ENCODE data around the gene FRMPD1.

The FRMPD1 gene

GRCh38 chr9:37784616-37785483, 134.1 kb downstream of the FRMPD1 start, which contains the start of gene EXOSC3:
EXOSC3 (minus strand) TSS chr9:37785064; CDS start chr9:37785044, 20 bp downstream.
- peak; percentile 82 for DNase-seq

- no peak for DNase-seq
Observed at GRCh38 chr9:37787059-37787458, 136.3 kb downstream of the FRMPD1 start.

DNA sequence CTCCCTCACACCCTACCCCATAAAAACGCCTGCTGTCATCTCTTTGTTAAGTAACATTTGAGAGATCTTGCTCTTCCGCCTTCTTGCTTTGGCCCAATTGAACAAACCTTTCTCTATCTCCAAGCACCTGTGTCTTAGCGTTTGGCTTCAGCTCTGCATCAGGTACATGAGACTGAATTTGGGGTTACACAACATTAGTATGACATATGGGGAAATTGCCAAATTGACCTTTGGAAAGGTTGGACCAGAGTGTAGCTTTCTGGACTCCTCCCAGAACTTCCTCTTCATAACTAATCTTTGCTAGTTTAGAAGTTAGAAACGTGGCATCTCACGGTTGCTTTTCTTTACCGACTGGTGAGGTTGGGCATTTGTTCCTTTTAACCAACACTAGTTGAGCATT, 137.6 kb downstream of the FRMPD1 start:
- DNase-seq, result no peak

DNA sequence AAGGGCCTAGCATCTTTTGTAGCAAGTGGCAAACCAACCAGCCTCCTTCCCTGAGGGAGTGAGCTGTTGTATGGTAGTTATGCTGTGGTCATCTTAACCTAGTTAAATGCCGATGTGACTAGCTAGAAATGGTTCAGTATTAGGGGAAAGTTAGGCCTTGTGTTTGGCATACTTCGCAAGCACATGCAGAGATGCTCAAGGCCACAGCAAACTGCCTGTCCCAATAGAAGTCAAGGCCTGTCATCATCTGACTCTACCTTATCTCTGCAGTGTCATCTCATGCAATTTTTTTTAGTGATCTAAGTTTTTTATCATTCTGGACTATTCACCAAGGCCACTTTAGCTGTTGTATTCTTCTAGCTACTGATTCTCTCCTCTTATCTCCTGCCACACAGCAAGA, 139.3 kb downstream of the FRMPD1 start:
- no peak for DNase-seq

DNA sequence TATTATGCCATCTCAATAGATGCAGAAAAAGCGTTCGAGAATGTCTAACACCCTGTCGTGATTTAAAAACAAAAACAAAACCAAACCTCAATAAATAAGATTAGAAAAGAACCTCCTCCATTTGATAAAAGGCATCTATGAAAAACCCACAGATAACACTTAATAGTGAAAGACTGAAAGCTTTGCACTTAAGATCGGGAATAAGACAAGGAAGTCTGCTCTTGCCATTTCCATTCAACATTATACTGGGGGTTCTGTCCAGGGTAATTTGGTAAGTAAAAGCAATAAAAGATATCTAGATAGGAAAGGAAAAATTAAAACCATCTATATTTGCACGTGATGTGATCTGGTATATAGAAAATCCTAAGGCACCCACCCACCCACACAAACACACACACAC, 141.4 kb downstream of the FRMPD1 start:
- no peak for DNase-seq

DNA sequence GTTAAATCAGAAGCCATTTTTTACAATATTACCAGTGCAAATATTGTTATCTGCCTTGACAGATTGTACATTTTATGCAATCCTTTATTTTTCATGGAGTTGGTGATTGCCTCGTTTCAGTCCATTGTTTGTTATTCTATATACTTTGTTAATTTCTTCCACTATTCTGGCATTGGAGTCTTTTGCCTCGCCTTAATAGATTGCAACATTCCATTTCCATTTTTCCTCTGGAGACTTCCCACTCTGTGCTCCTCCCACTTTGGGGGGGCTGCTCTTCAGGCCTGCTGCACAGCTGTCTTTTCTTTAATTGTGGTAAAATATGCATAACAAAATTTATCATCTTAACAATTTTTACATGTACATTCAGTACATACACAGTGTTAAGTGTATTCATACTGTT, 145.5 kb downstream of the FRMPD1 start:
- DNase-seq, result no peak

All from NCI-H1105 (cell line).